ENCODE data around the gene FRMD4A. TPM values are rescaled to one million over a fixed set of nuclear protein-coding genes. Genes with fewer than 3 reads are reported as not detected.

FRMD4A gene
- total and polyA plus RNA-seq, 2 of the 4 experiments (the other 2 are of a cell fraction): 30.3 to 68.8 TPM

DNA sequence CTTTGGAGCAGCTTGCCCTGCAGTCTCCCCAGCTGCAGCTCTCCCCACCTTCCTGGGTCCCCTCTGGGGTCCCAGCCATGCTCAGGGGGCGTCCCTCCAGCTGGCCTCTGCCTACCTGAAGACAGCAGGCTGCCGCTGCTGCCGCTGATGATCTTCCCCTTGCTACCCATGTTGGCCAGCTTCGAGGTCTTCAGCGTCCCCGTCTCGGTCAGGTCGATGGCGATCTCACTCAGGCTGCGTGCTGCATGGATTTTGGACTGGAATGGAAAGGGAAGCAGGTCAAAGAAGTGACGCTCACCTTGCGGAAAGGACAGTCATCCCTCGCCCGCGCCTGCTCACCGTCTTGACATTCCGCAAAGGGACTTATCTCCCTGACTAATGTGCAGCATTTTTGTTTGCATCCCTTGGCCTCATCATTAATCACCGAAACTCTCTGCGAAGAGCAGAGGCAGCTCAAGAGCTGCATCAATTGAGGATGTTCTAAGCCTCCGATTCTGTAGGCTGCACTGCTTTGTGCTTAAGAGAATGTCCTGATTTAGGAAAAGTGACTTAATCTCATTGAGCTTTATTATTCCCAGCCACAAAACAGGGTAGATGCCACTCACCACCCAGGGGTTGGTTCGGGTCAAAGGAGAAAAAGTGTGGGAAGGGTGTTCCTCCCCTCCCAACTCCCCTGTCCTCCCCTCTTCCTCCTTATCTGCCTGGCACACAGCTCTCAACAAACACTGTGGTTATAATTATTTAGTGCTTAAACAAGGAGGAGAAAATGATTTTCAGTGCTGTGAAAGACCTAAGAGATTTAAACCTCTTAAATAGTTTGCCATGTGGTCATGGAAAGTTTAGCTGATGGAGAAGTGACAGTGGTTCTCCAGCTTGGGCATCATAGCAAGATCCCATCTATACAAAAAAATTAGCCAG is 636.7 kb downstream of the FRMD4A start:
- no peak overlapping the region for H3K14ac ChIP-seq (replicated peaks; ENCODE audit: low read depth, low read length)
- no peak overlapping the region for H2BK120ac ChIP-seq (ENCODE audit: low read depth, low read length)
- no peak overlapping the region for H3K56ac ChIP-seq (ENCODE audit: extremely low read depth, insufficient read depth, low read length)
- CTCF ChIA-PET: interaction anchor here (0.6 kb wide), 1 partner anchor 24 kb away, joined by 3 read pairs; no protein-coding TSS in a partner anchor
- H3K27ac ChIP-seq (ENCODE audit: insufficient read depth, low read length): no peak overlapping the region
- WGBS, 2 experiments (ENCODE audit: extremely low coverage in 2 of 2, insufficient read length in 1 of 2): 92% methylated on average over 5 of the region's 21 CpGs; no CpG with 5 or more reads in 1 of the 2 experiments
- peaks cover 10 to 72% of the 10 kb centered on the region in 2 experiments for H3K79me1 ChIP-seq (ENCODE audit: low read depth in 1 of 2, low read length in 2 of 2)
- no peak overlapping the region for H3K9ac ChIP-seq (ENCODE audit: low read depth, low read length)
- H4K91ac ChIP-seq (ENCODE audit: insufficient read depth, low read depth, low read length): no peak overlapping the region
- H3K9me3 ChIP-seq (ENCODE audit: control insufficient read depth, insufficient read depth, low read length): no peaks in the 10 kb centered on the region
- no peak overlapping the region for H2BK20ac ChIP-seq (ENCODE audit: low read depth, low read length)
- H3K18ac ChIP-seq (ENCODE audit: low read depth, low read length): no peak overlapping the region
- POLR2A ChIA-PET (ENCODE audit: unreplicated experiment): no interaction called here
- no peak overlapping the region for H2AK5ac ChIP-seq (ENCODE audit: low read depth, low read length)
- H3K4me3 ChIP-seq (ENCODE audit: insufficient read depth, low read depth, low read length): no peak overlapping the region
- DNase-seq: no peak
- no peak overlapping the region for H3K23ac ChIP-seq (ENCODE audit: low read depth, low read length)
- no peak overlapping the region for H4K8ac ChIP-seq (ENCODE audit: low read depth in 2 of 2, low read length in 2 of 2)
- peaks cover 4% of the 10 kb centered on the region; the same call in 1 of the 2 replicates for H3K4me1 ChIP-seq (ENCODE audit: control insufficient read depth, insufficient read depth, low read length)
- no peak overlapping the region for H2BK15ac ChIP-seq (ENCODE audit: low read depth, low read length)
- dilution Hi-C loops (cut with HindIII; ENCODE audit: low sequenced_read_pairs, unreplicated experiment) (no loop called here), intact Hi-C loops (cut with micrococcal nuclease) (no loop called here), in situ Hi-C loops (cut with MboI; ENCODE audit: low sequenced_read_pairs) (no loop called here)
- no peak for ATAC-seq (ENCODE audit: low read depth)
- peaks cover 61% of the 10 kb centered on the region for H3K36me3 ChIP-seq (ENCODE audit: control insufficient read depth, insufficient read depth, low read length)
- H2AFZ ChIP-seq (replicated peaks; ENCODE audit: low read length, poor library complexity): no peak overlapping the region
- H2BK5ac ChIP-seq (ENCODE audit: low read depth, low read length, poor library complexity, severe bottlenecking): no peak overlapping the region
- H3K4ac ChIP-seq (ENCODE audit: low read depth, low read length): no peak overlapping the region
- H4K5ac ChIP-seq (ENCODE audit: low read depth, low read length): no peak overlapping the region
- peaks cover 8% of the 10 kb centered on the region for H3K9me1 ChIP-seq (ENCODE audit: insufficient read depth, low read length)
- no peak overlapping the region for H2AK9ac ChIP-seq (replicated peaks; ENCODE audit: low read depth, low read length, poor library complexity)
- H3K4me2 ChIP-seq (ENCODE audit: low read depth, low read length): no peak overlapping the region
- no TSS peak for BruUV-seq (replicated peaks)
- H4K20me1 ChIP-seq (ENCODE audit: insufficient read depth, low read length): no peaks in the 10 kb centered on the region; the same call in 1 of the 2 replicates
- no peaks in the 10 kb centered on the region for H3K27me3 ChIP-seq (ENCODE audit: control insufficient read depth, insufficient read depth, low read length)
- TF ChIP-seq MXI1 (IDR thresholded peaks at IDR 0.05; ENCODE audit: borderline replicate concordance, low read depth, low read length) (no peak), CEBPB (IDR thresholded peaks at IDR 0.05; ENCODE audit: low read depth, low read length) (no peak), RFX5 (IDR thresholded peaks at IDR 0.05; ENCODE audit: low read depth, low read length) (no peak), RCOR1 (IDR thresholded peaks at IDR 0.05; ENCODE audit: insufficient replicate concordance, low read length) (no peak), MAZ (IDR thresholded peaks at IDR 0.05; ENCODE audit: borderline replicate concordance, low read depth, low read length) (no peak), FOS (IDR thresholded peaks at IDR 0.05; ENCODE audit: low read depth, low read length) (no peak), MAFK (IDR thresholded peaks at IDR 0.05; ENCODE audit: low read depth, low read length) (no peak), NFE2L2 (IDR thresholded peaks at IDR 0.05; ENCODE audit: low read depth, low read length) (no peak), SMC3 (IDR thresholded peaks at IDR 0.05; ENCODE audit: low read depth, low read length) (no peak), RAD21 (IDR thresholded peaks at IDR 0.05; ENCODE audit: low read length) (no peak), BHLHE40 (IDR thresholded peaks at IDR 0.05; ENCODE audit: low read depth, low read length) (no peak)
- TF ChIP-seq, protein P1, sequence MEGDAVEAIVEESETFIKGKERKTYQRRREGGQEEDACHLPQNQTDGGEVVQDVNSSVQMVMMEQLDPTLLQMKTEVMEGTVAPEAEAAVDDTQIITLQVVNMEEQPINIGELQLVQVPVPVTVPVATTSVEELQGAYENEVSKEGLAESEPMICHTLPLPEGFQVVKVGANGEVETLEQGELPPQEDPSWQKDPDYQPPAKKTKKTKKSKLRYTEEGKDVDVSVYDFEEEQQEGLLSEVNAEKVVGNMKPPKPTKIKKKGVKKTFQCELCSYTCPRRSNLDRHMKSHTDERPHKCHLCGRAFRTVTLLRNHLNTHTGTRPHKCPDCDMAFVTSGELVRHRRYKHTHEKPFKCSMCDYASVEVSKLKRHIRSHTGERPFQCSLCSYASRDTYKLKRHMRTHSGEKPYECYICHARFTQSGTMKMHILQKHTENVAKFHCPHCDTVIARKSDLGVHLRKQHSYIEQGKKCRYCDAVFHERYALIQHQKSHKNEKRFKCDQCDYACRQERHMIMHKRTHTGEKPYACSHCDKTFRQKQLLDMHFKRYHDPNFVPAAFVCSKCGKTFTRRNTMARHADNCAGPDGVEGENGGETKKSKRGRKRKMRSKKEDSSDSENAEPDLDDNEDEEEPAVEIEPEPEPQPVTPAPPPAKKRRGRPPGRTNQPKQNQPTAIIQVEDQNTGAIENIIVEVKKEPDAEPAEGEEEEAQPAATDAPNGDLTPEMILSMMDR (conservative IDR thresholded peaks at IDR 0.05; ENCODE audit: low read depth, low read length): no peak
- TF ChIP-seq, protein P2, sequence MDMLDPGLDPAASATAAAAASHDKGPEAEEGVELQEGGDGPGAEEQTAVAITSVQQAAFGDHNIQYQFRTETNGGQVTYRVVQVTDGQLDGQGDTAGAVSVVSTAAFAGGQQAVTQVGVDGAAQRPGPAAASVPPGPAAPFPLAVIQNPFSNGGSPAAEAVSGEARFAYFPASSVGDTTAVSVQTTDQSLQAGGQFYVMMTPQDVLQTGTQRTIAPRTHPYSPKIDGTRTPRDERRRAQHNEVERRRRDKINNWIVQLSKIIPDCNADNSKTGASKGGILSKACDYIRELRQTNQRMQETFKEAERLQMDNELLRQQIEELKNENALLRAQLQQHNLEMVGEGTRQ (IDR thresholded peaks at IDR 0.05; ENCODE audit: low read depth, low read length): no peak
- TF ChIP-seq, protein P3, sequence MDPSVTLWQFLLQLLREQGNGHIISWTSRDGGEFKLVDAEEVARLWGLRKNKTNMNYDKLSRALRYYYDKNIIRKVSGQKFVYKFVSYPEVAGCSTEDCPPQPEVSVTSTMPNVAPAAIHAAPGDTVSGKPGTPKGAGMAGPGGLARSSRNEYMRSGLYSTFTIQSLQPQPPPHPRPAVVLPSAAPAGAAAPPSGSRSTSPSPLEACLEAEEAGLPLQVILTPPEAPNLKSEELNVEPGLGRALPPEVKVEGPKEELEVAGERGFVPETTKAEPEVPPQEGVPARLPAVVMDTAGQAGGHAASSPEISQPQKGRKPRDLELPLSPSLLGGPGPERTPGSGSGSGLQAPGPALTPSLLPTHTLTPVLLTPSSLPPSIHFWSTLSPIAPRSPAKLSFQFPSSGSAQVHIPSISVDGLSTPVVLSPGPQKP (IDR thresholded peaks at IDR 0.05; ENCODE audit: borderline replicate concordance, low read depth, low read length): no peak

Data from IMR-90 (cell line).